MM.1S (cell line): ENCODE data around the gene ZFYVE28.

Experiments
- DNase-seq: peaks from one replicate; pipeline ENCODE4 v3.0.0-alpha.2; 2015
- H2AFZ ChIP-seq: fragments of 300-600 bp; sonication (generic); 2 replicates; pipeline ENCODE4 v1.6.0; 2016; ENCODE audit warnings: antibody characterized with exemption, low read length
- H3F3A ChIP-seq: fragments of 300-600 bp; sonication (generic); 2 replicates; pipeline ENCODE4 v1.6.1; 2016; ENCODE audit warnings: mild to moderate bottlenecking, antibody characterized with exemption, low read length, moderate library complexity, mixed read lengths; ENCODE audit not compliant: insufficient read depth
- H3K27ac ChIP-seq: fragments of 300-600 bp; sonication (generic); 2 replicates; pipeline ENCODE4 v1.5.1; 2016; ENCODE audit warnings: mild to moderate bottlenecking, low read length
- H3K27me3 ChIP-seq: fragments of 300-600 bp; sonication (generic); replicated peaks from 2 replicates; pipeline ENCODE4 v1.6.0; 2016; ENCODE audit warnings: low read length; ENCODE audit not compliant: insufficient read depth
- H3K36me3 ChIP-seq: fragments of 300-600 bp; sonication (generic); replicated peaks from 2 replicates; pipeline ENCODE4 v1.6.1; 2016; ENCODE audit warnings: mild to moderate bottlenecking, low read length, mixed read lengths; ENCODE audit not compliant: insufficient read depth
- H3K4me1 ChIP-seq: fragments of 300-600 bp; sonication (generic); 2 replicates; pipeline ENCODE4 v1.6.1; 2016; ENCODE audit warnings: low read length, mixed read lengths
- H3K4me2 ChIP-seq: fragments of 300-600 bp; sonication (generic); 2 replicates; pipeline ENCODE4 v1.6.0; 2016; ENCODE audit warnings: low read depth, low read length
- H3K4me3 ChIP-seq: fragments of 300-600 bp; sonication (generic); 2 replicates; pipeline ENCODE4 v1.5.1; 2016; ENCODE audit warnings: low read length, mixed read lengths
- H3K79me2 ChIP-seq: fragments of 300-600 bp; sonication (generic); 2 replicates; pipeline ENCODE4 v1.6.1; 2016; ENCODE audit warnings: mixed run types, low read length, mixed read lengths
- H3K9ac ChIP-seq: fragments of 300-600 bp; sonication (generic); 2 replicates; pipeline ENCODE4 v1.6.1; 2016; ENCODE audit warnings: low read length, mixed read lengths
- H3K9me2 ChIP-seq: fragments of 300-600 bp; sonication (generic); replicated peaks from 2 replicates; pipeline ENCODE4 v1.6.1; 2016; ENCODE audit warnings: mild to moderate bottlenecking, low read length, mixed read lengths; ENCODE audit not compliant: insufficient read depth
- H3K9me3 ChIP-seq: fragments of 300-600 bp; sonication (generic); replicated peaks from 2 replicates; pipeline ENCODE4 v1.6.1; 2016; ENCODE audit warnings: mild to moderate bottlenecking, low read length, mixed read lengths; ENCODE audit not compliant: insufficient read depth
- H4K20me1 ChIP-seq: fragments of 300-600 bp; sonication (generic); 2 replicates; pipeline ENCODE4 v1.6.1; 2016; ENCODE audit warnings: mild to moderate bottlenecking, low read length, moderate library complexity, mixed read lengths; ENCODE audit not compliant: insufficient read depth
- EZH2 ChIP-seq: fragments of 300-600 bp; sonication (generic); optimal IDR thresholded peaks from 2 replicates; pipeline ENCODE3; 2017; ENCODE audit warnings: low read depth, mild to moderate bottlenecking, antibody characterized with exemption, low read length, mixed read lengths
- EZH2phosphoT487 ChIP-seq: fragments of 300-600 bp; sonication (generic); IDR thresholded peaks from 2 replicates; pipeline ENCODE4 v1.6.1; 2018; ENCODE audit warnings: antibody characterized with exemption, low read length
- TF ChIP-seq, protein P1 (sequence below): fragments of 300-600 bp; sonication (generic); IDR thresholded peaks from 2 replicates; pipeline ENCODE4 v1.5.1; 2016; ENCODE audit warnings: antibody characterized with exemption, low read length, mixed read lengths

ZFYVE28 gene

DNA sequence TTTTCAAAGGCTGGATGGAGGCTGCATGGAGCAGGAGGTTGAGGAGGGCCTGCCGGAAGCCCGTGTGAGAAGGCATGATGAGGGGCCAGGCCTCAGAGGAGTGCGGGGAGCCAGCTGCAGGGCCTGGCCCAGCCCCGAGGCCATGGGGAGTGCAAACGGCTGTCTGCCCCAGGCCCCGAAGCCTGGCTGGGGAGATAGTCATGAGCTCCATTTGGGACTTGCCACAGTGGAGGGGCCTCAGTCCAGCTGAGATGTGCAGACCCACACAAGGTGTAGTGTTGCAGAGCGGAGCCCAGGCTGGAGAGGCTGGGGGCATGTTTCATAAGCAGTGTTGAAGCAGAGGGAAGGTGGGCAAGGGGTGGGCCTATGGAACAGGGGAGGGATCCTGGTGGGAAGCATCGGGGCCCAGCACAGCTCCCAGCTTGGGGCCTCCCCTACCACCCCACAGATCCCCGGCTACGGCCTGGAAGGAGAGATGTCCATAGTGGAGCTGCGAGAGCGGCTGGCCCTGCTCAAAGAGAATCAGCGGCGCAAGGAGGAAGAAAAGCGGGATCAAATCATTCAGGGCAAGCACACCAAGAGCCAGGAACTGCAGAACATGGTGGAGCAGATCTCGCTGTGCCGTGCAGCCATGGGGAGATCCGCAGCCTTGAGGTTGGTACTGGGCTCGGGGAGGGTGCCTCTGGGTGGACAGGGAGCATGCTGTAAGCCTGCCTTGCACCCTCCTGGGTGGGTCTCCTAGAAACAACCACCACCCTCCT lies 41.3 kb upstream of the ZFYVE28 start:
- Histone ChIP-seq H4K20me1 (no peaks in the 10 kb centered on the region), H3F3A (0 out of 2 replicates have a peak, but pooled peaks cover 4% of the 10 kb centered on the region), H3K9me2 (no peaks in the 10 kb centered on the region), H3K79me2 (no peaks in the 10 kb centered on the region), H3K4me1 (peaks cover 17% of the 10 kb centered on the region), H3K27ac (no peak overlapping the region), H3K4me2 (no peak overlapping the region), H3K9me3 (no peaks in the 10 kb centered on the region), H3K36me3 (no peaks in the 10 kb centered on the region), H3K27me3 (no peaks in the 10 kb centered on the region), H3K4me3 (no peak overlapping the region), H3K9ac (no peak overlapping the region), H2AFZ (no peak overlapping the region)
- TF ChIP-seq EZH2phosphoT487 (no peak), EZH2 (no peak)
- TF ChIP-seq, protein P1, sequence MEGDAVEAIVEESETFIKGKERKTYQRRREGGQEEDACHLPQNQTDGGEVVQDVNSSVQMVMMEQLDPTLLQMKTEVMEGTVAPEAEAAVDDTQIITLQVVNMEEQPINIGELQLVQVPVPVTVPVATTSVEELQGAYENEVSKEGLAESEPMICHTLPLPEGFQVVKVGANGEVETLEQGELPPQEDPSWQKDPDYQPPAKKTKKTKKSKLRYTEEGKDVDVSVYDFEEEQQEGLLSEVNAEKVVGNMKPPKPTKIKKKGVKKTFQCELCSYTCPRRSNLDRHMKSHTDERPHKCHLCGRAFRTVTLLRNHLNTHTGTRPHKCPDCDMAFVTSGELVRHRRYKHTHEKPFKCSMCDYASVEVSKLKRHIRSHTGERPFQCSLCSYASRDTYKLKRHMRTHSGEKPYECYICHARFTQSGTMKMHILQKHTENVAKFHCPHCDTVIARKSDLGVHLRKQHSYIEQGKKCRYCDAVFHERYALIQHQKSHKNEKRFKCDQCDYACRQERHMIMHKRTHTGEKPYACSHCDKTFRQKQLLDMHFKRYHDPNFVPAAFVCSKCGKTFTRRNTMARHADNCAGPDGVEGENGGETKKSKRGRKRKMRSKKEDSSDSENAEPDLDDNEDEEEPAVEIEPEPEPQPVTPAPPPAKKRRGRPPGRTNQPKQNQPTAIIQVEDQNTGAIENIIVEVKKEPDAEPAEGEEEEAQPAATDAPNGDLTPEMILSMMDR = no peak
- no peak for DNase-seq

DNA sequence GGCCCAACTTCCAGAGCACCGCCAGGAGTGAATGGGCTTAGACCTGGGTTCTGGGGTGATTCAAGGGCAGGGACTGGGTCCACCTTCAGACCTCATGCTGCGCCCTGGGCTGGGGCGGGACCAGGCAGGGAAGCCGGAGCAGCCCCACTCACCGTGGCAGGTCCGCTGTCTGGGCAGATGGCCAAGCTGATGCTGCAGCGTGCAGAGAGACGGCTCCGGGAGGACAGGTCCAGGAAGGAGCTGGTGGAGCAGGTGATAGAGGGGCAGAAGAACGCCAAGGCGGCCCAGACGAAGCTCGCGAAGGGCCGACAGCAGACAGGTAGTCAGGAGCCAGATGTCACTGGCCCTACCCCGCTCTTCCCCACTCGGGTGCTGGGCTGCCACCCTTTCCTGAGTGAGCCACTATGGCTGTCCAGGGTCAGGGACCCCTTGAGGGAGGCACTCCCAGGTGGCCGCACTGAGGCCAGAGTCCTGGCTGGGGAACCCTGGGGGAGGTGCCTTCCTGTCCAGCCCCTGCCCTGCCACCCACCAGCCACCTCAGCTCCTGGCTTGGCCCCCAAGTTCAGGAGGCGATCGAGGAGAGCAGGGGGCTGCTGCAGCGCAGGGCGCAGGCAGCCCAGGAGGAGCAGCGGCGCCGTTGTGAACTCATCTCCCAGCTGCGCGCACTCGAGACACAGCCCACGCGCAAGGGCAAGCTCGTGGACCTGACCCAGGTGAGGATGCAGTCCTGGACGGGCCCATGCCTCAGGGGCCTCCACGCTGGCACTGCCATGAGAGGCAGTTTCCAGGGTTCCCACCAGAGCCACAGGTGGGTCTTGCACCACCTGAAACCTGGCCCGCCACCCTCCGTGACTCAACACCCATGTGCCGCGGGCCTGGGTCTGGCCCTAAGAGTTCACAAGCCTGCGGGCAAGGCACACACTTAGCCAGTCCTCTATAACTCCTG lies 40.4 kb upstream of the ZFYVE28 start:
- Histone ChIP-seq H3K4me2 (no peak overlapping the region), H3K9ac (no peak overlapping the region), H3K27me3 (no peaks in the 10 kb centered on the region)

DNA sequence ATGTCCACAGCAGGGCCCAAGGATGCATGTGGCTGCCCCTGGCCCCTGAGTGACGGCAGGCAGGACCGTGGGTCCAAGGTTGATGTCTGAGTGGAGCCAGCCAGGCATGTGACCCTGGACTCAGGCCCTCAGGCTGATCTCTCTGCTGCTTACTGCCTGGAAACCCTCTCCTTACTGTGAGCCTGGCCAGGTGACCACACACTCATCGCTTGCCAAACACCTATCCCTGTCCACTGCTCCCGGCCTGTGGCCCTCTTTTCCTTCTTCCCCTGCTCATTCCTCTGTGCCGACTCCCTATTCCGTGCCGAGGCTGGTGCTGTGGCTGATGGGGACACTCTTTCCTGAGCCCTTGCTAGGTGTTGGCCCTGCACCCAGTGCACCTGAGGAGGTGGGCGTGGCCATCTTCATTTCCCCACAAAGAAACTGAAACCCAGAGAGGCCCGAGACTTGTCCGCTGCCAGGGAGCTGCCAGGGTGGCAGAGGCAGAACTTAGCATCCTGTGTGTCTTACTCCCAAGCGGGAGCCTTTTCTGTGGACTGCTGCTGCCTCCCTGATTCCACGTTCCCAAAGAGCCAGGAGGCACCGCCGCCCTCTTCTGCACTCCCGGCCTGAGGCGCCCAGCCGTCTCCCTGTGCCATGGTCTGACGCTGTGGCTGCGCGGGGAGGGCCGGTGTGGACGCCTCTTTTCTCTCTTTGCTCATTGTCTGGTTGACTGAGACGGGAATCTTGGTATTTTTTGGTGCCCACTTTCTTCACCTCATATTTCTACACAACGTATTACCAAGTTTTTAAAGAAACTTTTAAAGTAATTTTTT lies 39.2 kb upstream of the ZFYVE28 start:
- Histone ChIP-seq H3K27ac (no peak overlapping the region), H3K9me2 (no peaks in the 10 kb centered on the region), H2AFZ (peak overlapping the region; percentile 45; the same call in 1 of the 2 replicates), H3K4me3 (peak overlapping the region; percentile 28; the same call in 1 of the 2 replicates), H4K20me1 (no peaks in the 10 kb centered on the region), H3K4me2 (peak overlapping the region; percentile 56; the same call in 1 of the 2 replicates), H3K4me1 (peaks cover 17% of the 10 kb centered on the region), H3F3A (0 out of 2 replicates have a peak, but pooled peaks cover 4% of the 10 kb centered on the region), H3K9me3 (no peaks in the 10 kb centered on the region), H3K36me3 (no peaks in the 10 kb centered on the region), H3K27me3 (no peaks in the 10 kb centered on the region), H3K9ac (no peak overlapping the region), H3K79me2 (no peaks in the 10 kb centered on the region)
- peak; percentile 76 for DNase-seq
- TF ChIP-seq EZH2phosphoT487 = no peak
- TF ChIP-seq, protein P1 = no peak
- no peak for TF ChIP-seq EZH2

More for the DNA sequence above, 40.4 kb upstream of the ZFYVE28 start:
- Histone ChIP-seq H3K4me1 (peaks cover 17% of the 10 kb centered on the region), H3F3A (0 out of 2 replicates have a peak, but pooled peaks cover 4% of the 10 kb centered on the region), H4K20me1 (no peaks in the 10 kb centered on the region), H3K9me3 (no peaks in the 10 kb centered on the region), H3K27ac (no peak overlapping the region), H3K79me2 (no peaks in the 10 kb centered on the region), H3K36me3 (no peaks in the 10 kb centered on the region), H3K4me3 (no peak overlapping the region), H2AFZ (no peak overlapping the region), H3K9me2 (no peaks in the 10 kb centered on the region)
- DNase-seq = no peak
- TF ChIP-seq EZH2 (no peak), EZH2phosphoT487 (no peak)
- TF ChIP-seq, protein P1 = no peak
